Nephron progenitor cell (in vitro differentiated cells): ENCODE data around the gene WEE2.

Experiments used
- DNase-seq: peaks from one replicate; pipeline ENCODE4 v3.0.0; 2021
- H3K27ac Mint-ChIP-seq: 2 replicates; pipeline ENCODE4 v1.8.0; 2021; ENCODE audit warnings: mild to moderate bottlenecking, moderate library complexity, mixed read lengths
- H3K27me3 Mint-ChIP-seq: 2 replicates; pipeline ENCODE4 v1.8.0; 2021; ENCODE audit warnings: mild to moderate bottlenecking, low read depth, mixed read lengths; ENCODE audit not compliant: poor library complexity
- H3K36me3 Mint-ChIP-seq: 2 replicates; pipeline ENCODE4 v1.8.0; 2021; ENCODE audit warnings: low read depth, mixed read lengths
- H3K4me1 Mint-ChIP-seq: 2 replicates; pipeline ENCODE4 v1.8.0; 2021; ENCODE audit warnings: mixed read lengths
- H3K4me3 Mint-ChIP-seq: 2 replicates; pipeline ENCODE4 v1.8.0; 2021; ENCODE audit warnings: mild to moderate bottlenecking, moderate library complexity, mixed read lengths
- H3K9me3 Mint-ChIP-seq: 2 replicates; pipeline ENCODE4 v1.8.0; 2021; ENCODE audit warnings: mild to moderate bottlenecking, moderate library complexity, mixed read lengths
- TF ChIP-seq, protein P1 (sequence below): fragments of 200-600 bp; sonication (generic); IDR thresholded peaks from 2 replicates; pipeline ENCODE4 v1.5.0; 2021; ENCODE audit warnings: antibody characterized with exemption

The WEE2 gene

DNA sequence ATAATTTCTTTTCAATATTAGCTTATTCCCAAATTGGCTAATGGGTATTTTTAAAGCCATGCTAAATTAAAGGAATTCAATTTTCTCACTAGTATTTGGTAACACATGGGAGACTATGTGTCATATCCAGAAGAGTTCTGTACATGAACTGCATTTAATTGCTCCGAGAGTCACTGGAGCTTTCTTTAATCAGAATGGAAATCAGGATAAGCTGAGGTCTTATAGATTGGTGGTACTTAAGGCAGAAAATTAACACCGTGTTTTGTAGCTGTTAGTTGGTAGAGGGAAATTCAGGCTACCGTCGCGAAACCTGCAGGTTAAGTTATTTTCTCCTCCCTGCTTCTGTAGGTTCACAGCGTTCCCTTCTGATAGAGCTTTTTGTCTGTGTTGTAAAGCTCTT lies at the start of gene WEE2:
Gene WEE2 (plus strand): TSS at position 3 of the 400 bp plus-strand sequence. CDS start 406 bp downstream, outside the sequence.
- TF ChIP-seq, protein P1, sequence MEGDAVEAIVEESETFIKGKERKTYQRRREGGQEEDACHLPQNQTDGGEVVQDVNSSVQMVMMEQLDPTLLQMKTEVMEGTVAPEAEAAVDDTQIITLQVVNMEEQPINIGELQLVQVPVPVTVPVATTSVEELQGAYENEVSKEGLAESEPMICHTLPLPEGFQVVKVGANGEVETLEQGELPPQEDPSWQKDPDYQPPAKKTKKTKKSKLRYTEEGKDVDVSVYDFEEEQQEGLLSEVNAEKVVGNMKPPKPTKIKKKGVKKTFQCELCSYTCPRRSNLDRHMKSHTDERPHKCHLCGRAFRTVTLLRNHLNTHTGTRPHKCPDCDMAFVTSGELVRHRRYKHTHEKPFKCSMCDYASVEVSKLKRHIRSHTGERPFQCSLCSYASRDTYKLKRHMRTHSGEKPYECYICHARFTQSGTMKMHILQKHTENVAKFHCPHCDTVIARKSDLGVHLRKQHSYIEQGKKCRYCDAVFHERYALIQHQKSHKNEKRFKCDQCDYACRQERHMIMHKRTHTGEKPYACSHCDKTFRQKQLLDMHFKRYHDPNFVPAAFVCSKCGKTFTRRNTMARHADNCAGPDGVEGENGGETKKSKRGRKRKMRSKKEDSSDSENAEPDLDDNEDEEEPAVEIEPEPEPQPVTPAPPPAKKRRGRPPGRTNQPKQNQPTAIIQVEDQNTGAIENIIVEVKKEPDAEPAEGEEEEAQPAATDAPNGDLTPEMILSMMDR: no peak
- peaks cover 11% of the 10 kb centered on the region for H3K27me3 Mint-ChIP-seq
- no peaks in the 10 kb centered on the region for H3K36me3 Mint-ChIP-seq
- H3K4me1 Mint-ChIP-seq: peaks cover 19% of the 10 kb centered on the region
- no peaks in the 10 kb centered on the region for H3K9me3 Mint-ChIP-seq
- DNase-seq: no peak
- H3K27ac Mint-ChIP-seq: no peak within 1 kb of the TSS
- no peak within 1 kb of the TSS for H3K4me3 Mint-ChIP-seq

DNA sequence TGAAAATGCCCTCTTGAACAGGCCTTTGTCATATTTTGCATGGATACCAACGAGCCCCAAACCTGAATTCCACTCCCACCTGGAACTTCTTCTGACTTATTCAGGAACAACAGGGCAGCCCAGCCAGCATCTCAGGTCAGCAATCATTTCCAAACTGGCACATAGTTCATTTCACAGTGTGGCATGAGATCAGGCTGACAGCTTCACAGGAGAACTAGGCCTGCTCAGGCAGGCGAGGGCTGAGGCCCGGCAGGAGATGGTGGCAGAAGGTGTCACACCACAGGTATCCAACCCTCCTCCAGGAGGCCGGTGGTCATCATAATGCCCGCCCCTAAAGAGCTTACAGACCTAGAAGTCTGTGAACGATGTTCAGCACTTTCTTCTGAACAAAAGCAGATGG lies 48.7 kb upstream of the WEE2 start:
- Mint-ChIP-seq H3K27me3 (no peaks in the 10 kb centered on the region), H3K9me3 (no peaks in the 10 kb centered on the region), H3K4me3 (no peak overlapping the region), H3K36me3 (peaks cover 33% of the 10 kb centered on the region), H3K4me1 (peaks cover 3% of the 10 kb centered on the region), H3K27ac (no peak overlapping the region)
- TF ChIP-seq, protein P1: no peak
- DNase-seq: no peak

DNA sequence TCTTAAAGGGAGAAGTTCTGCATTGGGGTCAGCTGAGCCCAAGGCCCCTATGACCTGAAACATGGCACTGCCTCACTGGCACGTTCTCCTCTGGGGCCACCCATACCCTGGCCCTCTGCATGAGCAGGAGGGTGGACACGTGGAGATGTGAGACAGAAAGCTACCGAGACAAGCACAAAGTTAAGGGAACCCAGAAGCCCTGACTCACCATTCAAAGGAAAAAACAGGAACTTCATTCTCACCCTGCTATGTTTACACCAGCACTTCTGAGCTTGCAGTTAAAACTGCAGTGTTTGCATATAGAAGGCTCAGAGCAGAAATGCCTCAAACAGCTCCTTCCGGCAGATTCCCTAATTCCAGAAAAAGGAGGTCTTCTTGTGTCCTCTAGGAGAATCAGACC lies 47.9 kb upstream of the WEE2 start:
- Mint-ChIP-seq H3K4me3 (no peak overlapping the region), H3K4me1 (no peaks in the 10 kb centered on the region), H3K9me3 (no peaks in the 10 kb centered on the region), H3K27me3 (no peaks in the 10 kb centered on the region), H3K36me3 (peaks cover 30% of the 10 kb centered on the region), H3K27ac (no peak overlapping the region)
- DNase-seq: no peak
- TF ChIP-seq, protein P1: no peak

DNA sequence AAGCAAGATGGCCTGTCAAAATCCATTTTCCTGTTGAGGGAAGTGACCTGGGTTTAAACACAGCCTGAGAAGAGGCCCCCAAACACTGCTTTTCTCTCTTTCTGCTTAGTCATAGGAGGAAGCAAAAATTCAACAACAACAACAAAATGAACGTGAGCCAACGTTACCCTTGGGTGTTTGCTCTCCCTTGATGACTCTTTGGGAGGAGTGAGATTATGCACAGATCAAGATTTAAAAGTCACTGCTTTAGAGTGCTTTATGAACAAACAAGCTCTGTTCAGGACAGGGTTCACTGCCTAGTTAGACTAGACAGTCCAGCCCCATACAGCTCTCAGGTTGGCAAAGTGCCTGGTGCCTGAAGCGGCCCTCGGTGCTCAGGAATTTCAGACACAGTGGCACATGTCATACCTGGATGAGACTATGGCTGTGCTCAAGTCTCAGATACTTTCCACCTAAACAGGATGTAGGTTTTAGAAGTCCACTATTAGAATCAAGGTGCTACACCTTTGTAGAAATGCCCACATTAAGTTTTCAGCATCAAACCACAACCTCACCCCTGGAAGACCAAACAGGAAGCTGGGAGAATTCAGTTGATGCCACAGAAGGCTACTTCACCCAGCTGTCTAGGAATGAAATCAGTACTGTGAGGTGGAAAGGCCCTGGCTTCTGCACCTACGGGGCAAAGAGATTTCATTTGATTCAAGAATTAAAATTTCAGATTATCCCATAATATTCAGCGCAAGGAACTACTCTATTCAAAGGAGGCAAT lies 44.9 kb upstream of the WEE2 start:
- H3K4me1 Mint-ChIP-seq: no peaks in the 10 kb centered on the region
- H3K36me3 Mint-ChIP-seq: peaks cover 38% of the 10 kb centered on the region
- H3K27me3 Mint-ChIP-seq: peaks cover 3% of the 10 kb centered on the region
- H3K4me3 Mint-ChIP-seq: no peak overlapping the region
- no peaks in the 10 kb centered on the region for H3K9me3 Mint-ChIP-seq
- TF ChIP-seq, protein P1: no peak
- H3K27ac Mint-ChIP-seq: no peak overlapping the region
- DNase-seq: no peak

DNA sequence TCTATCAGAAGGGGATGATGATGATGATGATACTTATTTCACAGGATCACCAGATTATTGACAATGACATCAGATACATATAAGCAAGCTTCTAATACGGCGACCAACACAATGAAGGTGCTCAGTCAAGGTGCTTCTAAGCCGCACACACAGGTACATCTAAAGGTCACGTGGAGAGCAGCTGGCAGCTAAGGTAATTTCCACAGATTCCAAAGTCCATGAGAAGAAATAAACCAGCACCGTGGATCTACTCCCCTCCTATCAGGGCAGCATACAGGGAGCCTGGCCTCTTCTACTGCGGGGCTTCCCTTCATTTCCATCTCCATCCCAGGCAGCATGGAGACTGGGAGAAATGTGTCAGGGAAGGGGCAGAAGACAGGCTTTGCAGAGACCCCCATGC lies 43.7 kb upstream of the WEE2 start:
- Mint-ChIP-seq H3K36me3 (peaks cover 44% of the 10 kb centered on the region), H3K27me3 (peaks cover 8% of the 10 kb centered on the region)

More for the DNA sequence above, 43.7 kb upstream of the WEE2 start:
- no peak overlapping the region for H3K4me3 Mint-ChIP-seq
- H3K9me3 Mint-ChIP-seq: no peaks in the 10 kb centered on the region
- DNase-seq: no peak
- TF ChIP-seq, protein P1: no peak
- no peak overlapping the region for H3K27ac Mint-ChIP-seq
- H3K4me1 Mint-ChIP-seq: no peaks in the 10 kb centered on the region
